GDM1 (cell line): ENCODE measurements around the gene WNT11.
"Not testable (repeated sequence)": the region's sequence is repeated elsewhere in the genome, so short reads cannot be mapped to it uniquely, and the experiment has no call there.

Experiments used
- DNase-seq: peaks from one replicate; lab custom pipeline; 2025; lab: John Stamatoyannopoulos, UW

Gene WNT11

GRCh38 chr11:76201672-76202412 lies 4.5 kb downstream of the WNT11 start:
- no peak for DNase-seq

- DNase-seq: no peak
These were observed 5.2 kb downstream of the WNT11 start for GRCh38 chr11:76201056-76201455.

DNA sequence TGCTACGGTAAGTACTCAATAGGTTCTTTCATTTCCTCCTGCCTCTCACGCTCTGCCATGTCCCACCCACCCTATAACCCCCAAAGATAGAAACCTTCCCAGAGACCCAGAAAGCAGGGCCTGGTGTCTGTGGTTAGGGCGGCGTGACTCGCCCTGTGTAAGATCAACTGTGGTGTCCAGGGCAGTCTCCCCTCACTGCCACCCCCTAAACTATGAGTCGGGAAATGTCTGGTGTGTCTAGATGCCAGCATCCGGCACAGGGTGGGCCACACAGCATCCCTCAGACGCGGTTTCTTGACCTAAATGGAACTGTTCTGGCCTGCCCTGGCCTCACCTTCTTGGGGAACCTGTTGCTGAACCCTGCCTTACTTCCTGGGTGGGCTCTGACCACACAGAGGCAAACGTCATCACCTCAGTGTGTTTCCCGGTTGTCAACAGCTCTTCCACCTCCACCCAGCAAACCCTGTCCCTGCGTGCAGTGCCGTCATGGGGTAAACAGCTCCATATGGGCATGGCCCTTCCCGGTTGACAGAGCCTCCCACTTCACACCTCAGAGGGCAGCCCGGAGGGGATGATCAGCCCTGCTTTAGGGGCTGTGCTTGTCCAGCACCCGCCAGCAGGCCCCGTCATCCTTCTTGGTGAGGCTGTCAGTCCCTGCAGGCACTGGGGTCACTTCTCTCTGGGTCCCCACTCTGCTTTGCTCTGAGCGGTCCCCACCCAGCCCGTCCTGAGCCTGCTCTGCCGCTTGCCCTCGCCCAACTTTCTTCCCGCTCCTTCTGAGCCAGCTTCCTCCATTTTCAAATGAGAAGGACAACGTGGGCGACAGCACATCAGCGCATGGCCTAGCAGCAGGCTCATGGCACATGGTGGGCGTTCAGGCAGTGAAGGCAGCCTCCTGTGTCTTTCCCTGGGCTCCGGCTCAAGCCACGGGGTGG lies 6.0 kb downstream of the WNT11 start:
- DNase-seq: no peak

GRCh38 chr11:76198691-76199090 lies 7.6 kb downstream of the WNT11 start:
- DNase-seq: not testable (repeated sequence)

- no peak for DNase-seq
These were observed 8.2 kb downstream of the WNT11 start for GRCh38 chr11:76197941-76198640.

DNA sequence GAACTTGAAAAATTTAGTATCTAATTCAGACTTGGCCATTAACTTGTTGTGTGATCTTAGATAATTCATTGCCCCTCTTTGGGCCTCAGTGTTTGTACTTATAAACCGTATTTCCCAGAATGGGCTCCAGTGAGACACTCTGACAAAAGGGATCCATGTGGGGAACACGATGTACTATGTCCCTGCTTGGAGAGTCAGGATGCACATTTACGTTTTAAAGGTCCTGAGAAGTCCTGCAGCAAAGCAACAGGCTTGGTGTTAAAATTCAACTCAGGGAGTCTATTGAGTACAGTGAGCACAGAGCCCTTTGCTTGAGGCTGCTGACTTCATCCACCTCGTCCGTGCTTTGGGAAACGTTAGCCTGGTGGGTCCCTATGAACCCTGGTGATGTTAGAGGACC lies 9.0 kb downstream of the WNT11 start:
- no peak for DNase-seq

DNA sequence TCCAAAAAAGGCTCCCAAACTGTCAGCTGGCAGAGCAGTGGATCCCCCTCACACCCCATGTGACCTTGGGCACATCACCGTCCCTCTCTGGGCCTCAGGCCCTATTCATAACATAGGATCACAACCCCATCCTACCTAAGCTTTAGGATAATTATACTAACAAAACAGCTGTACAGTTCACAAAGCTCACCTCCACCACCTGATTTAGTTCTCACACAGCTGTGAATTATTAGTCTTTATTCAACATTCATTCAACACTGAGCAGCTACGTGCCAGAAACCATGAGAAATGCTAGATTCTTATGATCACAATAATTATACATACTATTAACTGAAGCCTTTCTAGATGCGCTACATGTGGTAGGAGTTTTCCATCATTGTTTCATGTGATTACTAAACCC lies 9.5 kb downstream of the WNT11 start:
- DNase-seq: no peak

- DNase-seq: no peak
These were observed 11.2 kb downstream of the WNT11 start for GRCh38 chr11:76194872-76195668.

DNA sequence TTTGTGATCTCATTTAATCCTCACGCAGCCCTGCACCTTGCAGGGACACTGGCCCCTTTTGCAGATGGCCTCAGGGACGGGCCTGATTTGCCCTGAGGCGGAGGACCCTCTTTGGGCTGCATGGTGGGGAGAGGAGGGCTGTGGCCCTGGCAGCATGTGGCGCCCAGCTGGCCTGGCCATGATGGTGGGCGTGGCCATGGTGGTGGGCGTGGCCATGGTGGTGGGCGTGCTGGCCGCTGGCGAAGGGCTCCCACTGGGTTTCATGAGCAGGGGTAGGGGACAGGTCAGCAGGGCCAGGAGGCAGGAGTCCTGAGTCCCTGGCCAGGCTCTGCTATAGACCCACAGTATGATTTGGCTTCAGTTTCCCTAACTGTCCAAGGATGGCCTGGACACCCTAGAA lies 13.1 kb downstream of the WNT11 start:
- DNase-seq: no peak

DNA sequence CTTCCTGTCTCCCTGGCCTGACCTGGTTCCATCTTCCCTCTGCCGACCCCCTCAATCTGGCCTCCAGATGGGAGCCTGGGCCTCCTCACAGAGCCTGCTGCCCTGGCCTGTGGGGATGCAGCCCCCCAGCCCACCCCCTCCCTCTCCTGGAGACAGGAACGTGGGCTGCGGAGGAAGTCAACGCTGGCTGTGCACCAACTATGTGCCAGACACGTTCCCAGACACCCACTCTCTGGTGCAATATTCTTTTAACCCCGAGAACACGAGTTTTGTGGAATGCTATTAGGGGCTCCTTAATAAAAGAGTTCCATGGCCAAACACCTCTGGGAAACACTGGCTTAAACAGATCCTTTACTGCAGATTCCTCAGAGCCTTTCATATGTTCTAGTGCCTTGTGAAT lies 15.9 kb downstream of the WNT11 start:
- DNase-seq: no peak

GRCh38 chr11:76189682-76190081 lies 16.6 kb downstream of the WNT11 start:
- no peak for DNase-seq

- no peak for DNase-seq
These were observed 17.4 kb downstream of the WNT11 start for GRCh38 chr11:76188873-76189272.

- DNase-seq: no peak
These were observed 19.5 kb downstream of the WNT11 start for GRCh38 chr11:76186776-76187279.

GRCh38 chr11:76185931-76186401 lies 20.3 kb downstream of the WNT11 start:
- DNase-seq: no peak

GRCh38 chr11:76185511-76185910 lies 20.8 kb downstream of the WNT11 start:
- no peak for DNase-seq

- DNase-seq: no peak
These were observed 21.7 kb downstream of the WNT11 start for GRCh38 chr11:76184551-76184993.

GRCh38 chr11:76181371-76181770 lies 24.9 kb downstream of the WNT11 start:
- DNase-seq: no peak

GRCh38 chr11:76179147-76179546 lies 27.2 kb downstream of the WNT11 start:
- no peak for DNase-seq

GRCh38 chr11:76177250-76177686 lies 29.0 kb downstream of the WNT11 start:
- no peak for DNase-seq

DNA sequence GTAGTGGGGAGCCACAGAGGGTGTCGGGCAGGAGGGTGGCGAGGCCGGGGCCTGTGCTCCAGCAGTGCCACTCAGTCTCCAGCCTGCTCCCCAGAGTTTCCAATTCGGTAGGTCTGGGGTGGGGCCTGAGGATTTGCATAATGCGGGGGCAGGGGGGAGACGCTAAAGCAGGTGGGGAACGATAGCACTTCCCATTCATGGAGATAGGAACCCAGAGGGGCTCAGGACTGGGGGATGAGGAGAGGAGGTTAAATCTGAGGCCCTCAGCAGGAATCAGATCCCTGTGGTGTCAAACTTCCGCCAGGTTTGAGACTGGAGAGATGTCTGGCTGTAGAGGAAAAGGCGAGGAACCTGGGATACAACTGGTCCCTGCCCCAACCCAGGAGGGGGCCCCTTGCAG lies 29.8 kb downstream of the WNT11 start:
- no peak for DNase-seq

- DNase-seq: no peak
These were observed 30.5 kb downstream of the WNT11 start for GRCh38 chr11:76175783-76176182.
